NCI-H1417 (cell line): Measurements from ENCODE around the gene LIMS2.

Experiments
- DNase-seq, 3 experiments: peaks; one replicate each; lab custom pipeline; 2025; lab: John Stamatoyannopoulos, UW

LIMS2 gene

GRCh38 chr2:127674241-127675209 lies 805 bp downstream of the LIMS2 start:
- peak in 2 of 3 experiments; percentile 8 to 18 for DNase-seq

GRCh38 chr2:127673291-127674069 lies 1.9 kb downstream of the LIMS2 start:
- no peak for DNase-seq

- no peak for DNase-seq
Measured at GRCh38 chr2:127672341-127673224, 2.7 kb downstream of the LIMS2 start.

- DNase-seq = no peak
Measured at GRCh38 chr2:127671557-127672302, 3.6 kb downstream of the LIMS2 start.

- DNase-seq = no peak
Measured at GRCh38 chr2:127670957-127671290, 4.4 kb downstream of the LIMS2 start.

GRCh38 chr2:127670055-127670956 lies 5.0 kb downstream of the LIMS2 start:
- DNase-seq = no peak

- no peak for DNase-seq
Measured at GRCh38 chr2:127669056-127669455, 6.3 kb downstream of the LIMS2 start.

GRCh38 chr2:127665267-127665893 lies 9.9 kb downstream of the LIMS2 start:
- DNase-seq = no peak

GRCh38 chr2:127664895-127665225 lies 10.5 kb downstream of the LIMS2 start:
- no peak for DNase-seq

- no peak for DNase-seq
Measured at GRCh38 chr2:127664065-127664894, 11.1 kb downstream of the LIMS2 start.

GRCh38 chr2:127663566-127664064 lies 11.7 kb downstream of the LIMS2 start:
- DNase-seq = no peak

- DNase-seq = no peak
Measured at GRCh38 chr2:127662937-127663565, 12.3 kb downstream of the LIMS2 start.

GRCh38 chr2:127661949-127662510 lies 13.3 kb downstream of the LIMS2 start:
- DNase-seq = no peak

- DNase-seq = no peak
Measured at GRCh38 chr2:127661072-127661649, 14.2 kb downstream of the LIMS2 start.

GRCh38 chr2:127660291-127660578 lies 15.1 kb downstream of the LIMS2 start:
- no peak for DNase-seq

GRCh38 chr2:127659408-127660290 lies 15.7 kb downstream of the LIMS2 start:
- no peak for DNase-seq
